Measurements from ENCODE around the gene CAMK2D. TPM values are rescaled to one million over a fixed set of nuclear protein-coding genes. Genes with fewer than 3 reads are reported as not detected.

CAMK2D gene
- total RNA-seq, 2 experiments from 2014 or later: 62.8 to 66.1 TPM

DNA sequence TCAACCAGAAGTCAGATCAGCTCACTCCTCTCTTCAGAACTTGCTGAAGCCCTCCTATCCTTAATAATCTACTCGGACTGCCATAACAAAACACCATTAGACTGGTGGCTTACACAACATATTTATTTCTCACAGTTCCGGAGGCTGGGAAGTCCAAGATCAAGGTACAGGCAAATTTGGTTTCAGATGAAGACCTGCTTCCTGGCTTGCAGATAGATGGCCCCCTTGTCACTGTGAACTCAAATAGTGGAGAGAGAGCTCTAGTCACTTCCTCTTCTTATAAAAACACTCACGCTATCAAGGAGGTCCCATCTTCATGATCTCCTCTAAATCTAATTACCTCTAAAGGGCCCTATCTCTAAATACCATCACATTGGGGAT lies 125.1 kb downstream of the CAMK2D start:
- TF ChIP-seq, protein P1, sequence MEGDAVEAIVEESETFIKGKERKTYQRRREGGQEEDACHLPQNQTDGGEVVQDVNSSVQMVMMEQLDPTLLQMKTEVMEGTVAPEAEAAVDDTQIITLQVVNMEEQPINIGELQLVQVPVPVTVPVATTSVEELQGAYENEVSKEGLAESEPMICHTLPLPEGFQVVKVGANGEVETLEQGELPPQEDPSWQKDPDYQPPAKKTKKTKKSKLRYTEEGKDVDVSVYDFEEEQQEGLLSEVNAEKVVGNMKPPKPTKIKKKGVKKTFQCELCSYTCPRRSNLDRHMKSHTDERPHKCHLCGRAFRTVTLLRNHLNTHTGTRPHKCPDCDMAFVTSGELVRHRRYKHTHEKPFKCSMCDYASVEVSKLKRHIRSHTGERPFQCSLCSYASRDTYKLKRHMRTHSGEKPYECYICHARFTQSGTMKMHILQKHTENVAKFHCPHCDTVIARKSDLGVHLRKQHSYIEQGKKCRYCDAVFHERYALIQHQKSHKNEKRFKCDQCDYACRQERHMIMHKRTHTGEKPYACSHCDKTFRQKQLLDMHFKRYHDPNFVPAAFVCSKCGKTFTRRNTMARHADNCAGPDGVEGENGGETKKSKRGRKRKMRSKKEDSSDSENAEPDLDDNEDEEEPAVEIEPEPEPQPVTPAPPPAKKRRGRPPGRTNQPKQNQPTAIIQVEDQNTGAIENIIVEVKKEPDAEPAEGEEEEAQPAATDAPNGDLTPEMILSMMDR (IDR thresholded peaks at IDR 0.05): no peak
- intact Hi-C loops (cut with micrococcal nuclease): loop anchor here (5.0 kb wide), 3 partner anchors 69 to 126 kb away; partner anchors contain the start of gene CAMK2D
- Mint-ChIP-seq H3K9me3 (no peaks in the 10 kb centered on the region), H3K27ac (peak overlapping the region; percentile 88), H3K4me1 (ENCODE audit: low read depth) (peaks cover 54% of the 10 kb centered on the region), H3K36me3 (ENCODE audit: low read depth) (peaks cover 25% of the 10 kb centered on the region), H3K4me3 (peak overlapping the region; percentile 45), H3K27me3 (no peaks in the 10 kb centered on the region)
- ChIA-PET POLR2A (no interaction called here), CTCF (interaction anchor here (0.7 to 1.6 kb wide), 4 partner anchors 89 to 242 kb away, joined by 4 to 6 read pairs (median 4); no protein-coding TSS in a partner anchor)
- ATAC-seq (peak; percentile 79), DNase-seq (peak; percentile 24)

DNA sequence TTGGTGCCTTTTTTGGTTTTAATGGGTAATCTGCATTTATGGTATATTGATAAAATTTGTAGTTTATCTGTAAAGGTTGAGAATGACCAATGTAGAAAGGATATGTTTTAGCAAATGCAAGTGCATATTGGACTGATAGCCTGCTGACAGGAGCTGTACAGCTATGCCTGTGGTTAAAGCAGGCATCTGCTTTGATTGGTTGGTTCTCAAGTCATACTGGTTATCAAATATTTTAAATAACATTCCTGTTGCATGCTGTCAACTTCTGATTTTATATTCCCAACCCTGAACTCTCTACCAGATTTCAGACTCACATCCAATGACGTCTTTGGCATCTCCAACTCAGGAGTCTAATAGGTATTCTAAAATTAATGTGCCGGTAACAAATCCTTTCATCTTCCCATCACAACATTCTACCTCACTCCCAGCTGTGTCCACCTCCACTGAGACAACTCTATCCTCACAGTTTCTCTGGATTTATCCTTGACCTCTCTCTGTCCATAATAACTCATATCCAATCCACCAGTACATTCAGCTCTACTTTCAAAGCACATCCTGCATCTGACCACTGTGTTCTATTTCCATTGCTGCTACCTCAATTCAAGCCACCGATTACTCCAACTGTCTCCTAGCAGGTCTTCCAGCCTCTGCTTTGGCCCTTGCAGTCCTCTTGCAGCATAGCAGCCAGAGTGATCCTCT lies 125.7 kb downstream of the CAMK2D start:
- TF ChIP-seq, protein P1 (IDR thresholded peaks at IDR 0.05): no peak
- ATAC-seq: no peak
- H3K27me3 Mint-ChIP-seq: no peaks in the 10 kb centered on the region
- no peak overlapping the region for H3K4me3 Mint-ChIP-seq
- ChIA-PET CTCF (interaction anchor here (1.0 to 1.5 kb wide), 3 partner anchors 9 to 125 kb away, joined by 4 to 6 read pairs (median 4); no protein-coding TSS in a partner anchor), POLR2A (interaction anchor here (0.6 kb wide), 1 partner anchor 8 kb away, joined by 3 read pairs; no protein-coding TSS in a partner anchor)
- peaks cover 27% of the 10 kb centered on the region for H3K36me3 Mint-ChIP-seq (ENCODE audit: low read depth)
- DNase-seq: no peak
- intact Hi-C loops (cut with micrococcal nuclease): loop anchor here (5.0 kb wide), 3 partner anchors 69 to 126 kb away; partner anchors contain the start of gene CAMK2D
- H3K27ac Mint-ChIP-seq: peak overlapping the region; percentile 88
- H3K4me1 Mint-ChIP-seq (ENCODE audit: low read depth): peaks cover 54% of the 10 kb centered on the region
- H3K9me3 Mint-ChIP-seq: no peaks in the 10 kb centered on the region

DNA sequence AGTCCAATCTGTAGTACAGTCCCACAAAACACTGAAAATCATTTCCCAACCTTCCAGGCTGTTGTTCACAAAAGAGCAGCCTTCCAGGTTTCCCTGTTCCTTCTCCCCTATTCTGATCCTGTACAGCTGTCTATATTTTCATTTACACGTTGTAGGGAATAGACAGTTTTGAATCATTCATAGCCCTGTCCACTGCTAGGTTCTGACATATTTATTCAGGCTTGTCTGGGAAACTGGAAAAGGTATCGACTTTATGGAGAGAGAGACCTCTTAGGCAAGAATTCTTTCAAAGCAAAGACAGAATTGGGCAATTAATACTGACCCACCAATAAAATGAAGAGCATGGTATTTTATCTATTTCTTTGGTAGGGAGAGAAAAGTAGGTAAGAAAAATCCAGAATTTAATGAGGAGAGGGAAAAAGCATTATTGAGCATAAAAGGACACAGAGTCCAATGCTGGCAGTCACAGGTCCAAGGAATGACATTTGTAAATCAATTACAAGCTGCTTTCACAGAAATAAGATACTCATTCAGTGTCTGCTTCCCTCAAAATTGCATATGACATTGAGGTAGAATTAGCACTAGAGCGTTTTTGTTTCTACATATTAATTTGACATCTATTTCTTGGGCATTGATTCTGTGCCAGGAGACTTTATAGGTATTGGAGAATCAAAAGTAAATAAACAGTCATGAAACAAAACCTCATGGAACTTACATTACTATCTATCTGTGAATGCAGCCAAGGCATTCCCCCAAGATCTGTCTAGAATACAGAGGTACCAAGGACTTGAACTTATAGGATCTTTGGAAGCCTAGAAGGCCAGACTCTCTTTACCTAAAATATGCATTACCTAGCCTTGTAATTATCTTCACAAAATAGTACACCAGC lies 127.2 kb downstream of the CAMK2D start:
- TF ChIP-seq, protein P1 (IDR thresholded peaks at IDR 0.05): no peak
- Mint-ChIP-seq H3K4me3 (no peak overlapping the region), H3K27ac (no peak overlapping the region), H3K9me3 (no peaks in the 10 kb centered on the region), H3K36me3 (ENCODE audit: low read depth) (peaks cover 26% of the 10 kb centered on the region), H3K4me1 (ENCODE audit: low read depth) (peaks cover 53% of the 10 kb centered on the region), H3K27me3 (no peaks in the 10 kb centered on the region)
- ChIA-PET POLR2A (no interaction called here), CTCF (interaction anchor here (1.3 kb wide), 1 partner anchor 20 kb away, joined by 3 read pairs; no protein-coding TSS in a partner anchor)
- intact Hi-C loops (cut with micrococcal nuclease): loop anchor here (5.0 kb wide), 1 partner anchor 38 kb away; no protein-coding TSS in a partner anchor
- ATAC-seq (no peak), DNase-seq (no peak)

DNA sequence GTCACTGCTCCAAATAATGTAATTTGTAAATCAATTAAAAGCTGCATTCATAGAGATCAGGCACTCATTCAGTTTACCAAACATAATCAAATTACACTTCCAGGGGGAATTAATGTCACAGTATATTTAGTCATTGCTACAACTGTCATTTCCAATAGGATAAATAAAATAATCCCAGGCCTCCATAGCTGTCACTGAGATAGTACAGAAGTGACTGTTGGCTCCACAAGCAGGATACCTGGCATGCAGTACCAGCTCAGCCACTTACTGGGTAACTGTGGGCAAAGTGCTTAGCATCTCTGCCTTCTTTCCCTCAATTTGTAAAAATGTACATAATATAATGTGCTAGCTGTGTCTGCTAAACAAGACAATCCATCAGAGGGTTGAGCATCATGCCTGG lies 128.1 kb downstream of the CAMK2D start:
- no peak overlapping the region for H3K27ac Mint-ChIP-seq
- intact Hi-C loops (cut with micrococcal nuclease): loop anchor here (5.0 kb wide), 1 partner anchor 39 kb away; no protein-coding TSS in a partner anchor
- no peak for DNase-seq
- H3K4me3 Mint-ChIP-seq: no peak overlapping the region
- H3K27me3 Mint-ChIP-seq: no peaks in the 10 kb centered on the region
- H3K9me3 Mint-ChIP-seq: no peaks in the 10 kb centered on the region
- ChIA-PET CTCF (interaction anchor here (1.3 kb wide), 1 partner anchor 19 kb away, joined by 3 read pairs; no protein-coding TSS in a partner anchor), POLR2A (no interaction called here)
- ATAC-seq: no peak
- H3K4me1 Mint-ChIP-seq (ENCODE audit: low read depth): peaks cover 47% of the 10 kb centered on the region
- H3K36me3 Mint-ChIP-seq (ENCODE audit: low read depth): peaks cover 23% of the 10 kb centered on the region
- TF ChIP-seq, protein P1 (IDR thresholded peaks at IDR 0.05): no peak
